Measurements from ENCODE around the gene WDR4.
"Not testable (repeated sequence)": the region's sequence is repeated elsewhere in the genome, so short reads cannot be mapped to it uniquely, and the experiment has no call there.

Gene WDR4

GRCh38 chr21:42851812-42852665 lies 27.3 kb downstream of the WDR4 start:
- Histone ChIP-seq H3K9ac (ENCODE audit: low read length) (no peak overlapping the region), H3K27me3 (ENCODE audit: control insufficient read depth, insufficient read depth, low read length) (no peaks in the 10 kb centered on the region), H3K27ac (ENCODE audit: low read depth, low read length) (no peak overlapping the region), H3K4me3 (ENCODE audit: low read depth, low read length) (no peak overlapping the region), H3K4me1 (ENCODE audit: control insufficient read depth, insufficient read depth, low read length) (no peaks in the 10 kb centered on the region), H3K9me3 (ENCODE audit: control insufficient read depth, insufficient read depth, low read depth, low read length) (no peaks in the 10 kb centered on the region), H3K36me3 (ENCODE audit: control insufficient read depth, insufficient read depth, low read length) (peaks cover 98% of the 10 kb centered on the region)

GRCh38 chr21:42850866-42851391 lies 28.4 kb downstream of the WDR4 start:
- H3K27ac ChIP-seq (ENCODE audit: low read depth, low read length) = no peak overlapping the region
- no peak overlapping the region for H3K4me3 ChIP-seq (ENCODE audit: low read depth, low read length)
- no peak overlapping the region for H3K9ac ChIP-seq (ENCODE audit: low read length)
- H3K27me3 ChIP-seq (ENCODE audit: control insufficient read depth, insufficient read depth, low read length) = no peaks in the 10 kb centered on the region
- peaks cover 97% of the 10 kb centered on the region for H3K36me3 ChIP-seq (ENCODE audit: control insufficient read depth, insufficient read depth, low read length)
- no peaks in the 10 kb centered on the region for H3K4me1 ChIP-seq (ENCODE audit: control insufficient read depth, insufficient read depth, low read length)
- H3K9me3 ChIP-seq (ENCODE audit: control insufficient read depth, insufficient read depth, low read depth, low read length) = no peaks in the 10 kb centered on the region

GRCh38 chr21:42850463-42850862 lies 28.9 kb downstream of the WDR4 start:
- H3K27me3 ChIP-seq (ENCODE audit: control insufficient read depth, insufficient read depth, low read length) = no peaks in the 10 kb centered on the region
- H3K36me3 ChIP-seq (ENCODE audit: control insufficient read depth, insufficient read depth, low read length) = peaks cover 97% of the 10 kb centered on the region
- H3K9ac ChIP-seq (ENCODE audit: low read length) = no peak overlapping the region
- no peak overlapping the region for H3K4me3 ChIP-seq (ENCODE audit: low read depth, low read length)
- H3K4me1 ChIP-seq (ENCODE audit: control insufficient read depth, insufficient read depth, low read length) = no peaks in the 10 kb centered on the region
- no peak overlapping the region for H3K27ac ChIP-seq (ENCODE audit: low read depth, low read length)
- H3K9me3 ChIP-seq (ENCODE audit: control insufficient read depth, insufficient read depth, low read depth, low read length) = no peaks in the 10 kb centered on the region

GRCh38 chr21:42849759-42850412 lies 29.5 kb downstream of the WDR4 start:
- no peaks in the 10 kb centered on the region for H3K27me3 ChIP-seq (ENCODE audit: control insufficient read depth, insufficient read depth, low read length)
- peaks cover 97% of the 10 kb centered on the region for H3K36me3 ChIP-seq (ENCODE audit: control insufficient read depth, insufficient read depth, low read length)
- no peak overlapping the region for H3K27ac ChIP-seq (ENCODE audit: low read depth, low read length)
- no peak overlapping the region for H3K4me3 ChIP-seq (ENCODE audit: low read depth, low read length)
- H3K4me1 ChIP-seq (ENCODE audit: control insufficient read depth, insufficient read depth, low read length) = no peaks in the 10 kb centered on the region
- H3K9ac ChIP-seq (ENCODE audit: low read length) = no peak overlapping the region
- H3K9me3 ChIP-seq (ENCODE audit: control insufficient read depth, insufficient read depth, low read depth, low read length) = no peaks in the 10 kb centered on the region

GRCh38 chr21:42848932-42849758 lies 30.2 kb downstream of the WDR4 start:
- no peak overlapping the region for H3K9ac ChIP-seq (ENCODE audit: low read length)
- no peaks in the 10 kb centered on the region for H3K27me3 ChIP-seq (ENCODE audit: control insufficient read depth, insufficient read depth, low read length)
- H3K4me1 ChIP-seq (ENCODE audit: control insufficient read depth, insufficient read depth, low read length) = no peaks in the 10 kb centered on the region
- peaks cover 97% of the 10 kb centered on the region for H3K36me3 ChIP-seq (ENCODE audit: control insufficient read depth, insufficient read depth, low read length)
- no peak overlapping the region for H3K4me3 ChIP-seq (ENCODE audit: low read depth, low read length)
- no peaks in the 10 kb centered on the region for H3K9me3 ChIP-seq (ENCODE audit: control insufficient read depth, insufficient read depth, low read depth, low read length)
- no peak overlapping the region for H3K27ac ChIP-seq (ENCODE audit: low read depth, low read length)

GRCh38 chr21:42848144-42848931 lies 31.0 kb downstream of the WDR4 start:
- H3K9me3 ChIP-seq (ENCODE audit: control insufficient read depth, insufficient read depth, low read depth, low read length); H3K9ac ChIP-seq (ENCODE audit: low read length); H3K27me3 ChIP-seq (ENCODE audit: control insufficient read depth, insufficient read depth, low read length); H3K4me3 ChIP-seq (ENCODE audit: low read depth, low read length); H3K4me1 ChIP-seq (ENCODE audit: control insufficient read depth, insufficient read depth, low read length); H3K27ac ChIP-seq (ENCODE audit: low read depth, low read length): not testable (repeated sequence)
- peaks cover 94% of the 10 kb centered on the region for H3K36me3 ChIP-seq (ENCODE audit: control insufficient read depth, insufficient read depth, low read length)

- H3K27ac ChIP-seq (ENCODE audit: low read depth, low read length) = no peak overlapping the region
- H3K9me3 ChIP-seq (ENCODE audit: control insufficient read depth, insufficient read depth, low read depth, low read length) = no peaks in the 10 kb centered on the region
- H3K4me3 ChIP-seq (ENCODE audit: low read depth, low read length) = no peak overlapping the region
- H3K9ac ChIP-seq (ENCODE audit: low read length) = no peak overlapping the region
- H3K36me3 ChIP-seq (ENCODE audit: control insufficient read depth, insufficient read depth, low read length) = peaks cover 93% of the 10 kb centered on the region
- H3K4me1 ChIP-seq (ENCODE audit: control insufficient read depth, insufficient read depth, low read length) = no peaks in the 10 kb centered on the region
- no peaks in the 10 kb centered on the region for H3K27me3 ChIP-seq (ENCODE audit: control insufficient read depth, insufficient read depth, low read length)
Measured at GRCh38 chr21:42847726-42848125, 31.6 kb downstream of the WDR4 start.

- Histone ChIP-seq H3K27me3 (ENCODE audit: control insufficient read depth, insufficient read depth, low read length) (no peaks in the 10 kb centered on the region), H3K9me3 (ENCODE audit: control insufficient read depth, insufficient read depth, low read depth, low read length) (no peaks in the 10 kb centered on the region), H3K36me3 (ENCODE audit: control insufficient read depth, insufficient read depth, low read length) (peaks cover 94% of the 10 kb centered on the region), H3K27ac (ENCODE audit: low read depth, low read length) (no peak overlapping the region), H3K4me3 (ENCODE audit: low read depth, low read length) (no peak overlapping the region), H3K4me1 (ENCODE audit: control insufficient read depth, insufficient read depth, low read length) (no peaks in the 10 kb centered on the region), H3K9ac (ENCODE audit: low read length) (no peak overlapping the region)
Measured at GRCh38 chr21:42847051-42847707, 32.2 kb downstream of the WDR4 start.

GRCh38 chr21:42846221-42846620 lies 33.1 kb downstream of the WDR4 start:
- peaks cover 90% of the 10 kb centered on the region for H3K36me3 ChIP-seq (ENCODE audit: control insufficient read depth, insufficient read depth, low read length)
- no peak overlapping the region for H3K4me3 ChIP-seq (ENCODE audit: low read depth, low read length)
- no peaks in the 10 kb centered on the region for H3K4me1 ChIP-seq (ENCODE audit: control insufficient read depth, insufficient read depth, low read length)
- no peak overlapping the region for H3K27ac ChIP-seq (ENCODE audit: low read depth, low read length)
- H3K9ac ChIP-seq (ENCODE audit: low read length) = no peak overlapping the region
- no peaks in the 10 kb centered on the region for H3K27me3 ChIP-seq (ENCODE audit: control insufficient read depth, insufficient read depth, low read length)
- H3K9me3 ChIP-seq (ENCODE audit: control insufficient read depth, insufficient read depth, low read depth, low read length) = no peaks in the 10 kb centered on the region
